ENCODE measurements around the gene KCNN1.

Gene KCNN1

DNA sequence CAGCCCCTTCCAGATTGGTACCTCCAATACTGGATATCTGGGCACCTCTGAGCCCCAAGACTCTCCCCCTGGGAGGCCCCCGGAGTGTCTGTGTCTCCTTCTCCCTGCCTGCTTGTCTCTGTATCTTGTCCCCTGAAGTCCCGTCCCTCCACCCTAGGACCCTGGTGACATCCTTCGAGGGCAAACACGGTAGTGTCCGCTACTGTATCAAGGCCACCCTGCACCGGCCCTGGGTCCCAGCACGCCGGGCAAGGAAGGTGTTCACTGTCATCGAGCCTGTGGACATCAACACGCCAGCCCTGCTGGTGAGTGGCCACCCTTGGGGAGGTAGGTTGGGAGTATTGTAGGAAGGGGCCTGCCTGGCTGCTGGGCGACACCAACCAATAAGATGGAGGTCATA is 41.9 kb downstream of the KCNN1 start:
- no peak for TF ChIP-seq CTCF (IDR thresholded peaks at IDR 0.05; ENCODE audit: low read depth, low read length)
- no peak overlapping the region for H3K4me3 ChIP-seq (ENCODE audit: low read depth, low read length)

DNA sequence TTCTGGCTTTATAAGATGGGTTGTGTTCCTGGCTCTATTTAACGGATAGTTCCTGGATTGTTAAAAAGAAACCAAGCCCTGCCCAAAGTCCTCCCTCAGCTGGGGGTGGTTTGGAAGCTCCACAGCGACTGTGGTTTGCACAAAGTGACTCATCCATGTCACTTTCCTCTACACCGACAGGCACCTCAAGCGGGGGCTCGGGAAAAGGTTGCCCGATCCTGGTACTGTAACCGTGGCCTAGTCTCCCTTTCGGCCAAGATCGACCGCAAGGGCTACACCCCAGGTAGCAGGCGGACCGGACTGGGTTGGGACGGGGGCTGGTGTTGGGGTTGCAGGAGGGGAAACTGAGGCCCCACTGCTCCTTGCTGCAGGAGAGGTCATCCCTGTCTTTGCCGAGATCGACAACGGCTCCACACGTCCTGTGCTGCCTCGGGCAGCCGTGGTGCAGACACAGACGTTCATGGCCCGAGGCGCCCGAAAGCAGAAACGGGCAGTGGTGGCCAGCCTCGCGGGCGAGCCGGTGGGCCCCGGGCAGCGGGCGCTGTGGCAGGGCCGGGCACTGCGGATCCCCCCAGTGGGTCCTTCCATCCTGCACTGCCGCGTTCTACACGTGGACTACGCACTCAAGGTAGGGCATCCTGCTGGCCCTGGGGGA is 42.6 kb downstream of the KCNN1 start:
- no peak for TF ChIP-seq CTCF (IDR thresholded peaks at IDR 0.05; ENCODE audit: low read depth, low read length)
- H3K4me3 ChIP-seq (ENCODE audit: low read depth, low read length): no peak overlapping the region

DNA sequence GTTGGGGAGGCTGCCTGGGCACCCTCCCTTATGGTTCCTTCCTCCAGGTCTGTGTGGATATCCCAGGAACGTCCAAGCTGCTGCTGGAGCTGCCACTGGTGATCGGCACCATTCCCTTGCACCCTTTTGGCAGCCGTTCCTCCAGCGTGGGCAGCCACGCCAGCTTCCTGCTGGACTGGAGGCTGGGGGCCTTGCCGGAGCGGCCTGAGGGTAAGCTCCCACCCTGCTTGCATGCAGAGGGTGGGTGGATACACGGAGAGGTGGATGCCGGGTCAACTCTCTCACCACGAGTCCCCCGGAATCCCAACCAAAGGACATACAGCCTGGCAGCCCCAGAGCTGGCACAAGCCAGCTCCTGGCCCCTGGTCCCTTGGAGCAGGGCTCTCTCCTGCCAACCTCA is 43.2 kb downstream of the KCNN1 start:
- no peak for TF ChIP-seq CTCF (IDR thresholded peaks at IDR 0.05; ENCODE audit: low read depth, low read length)
- H3K4me3 ChIP-seq (ENCODE audit: low read depth, low read length): no peak overlapping the region

DNA sequence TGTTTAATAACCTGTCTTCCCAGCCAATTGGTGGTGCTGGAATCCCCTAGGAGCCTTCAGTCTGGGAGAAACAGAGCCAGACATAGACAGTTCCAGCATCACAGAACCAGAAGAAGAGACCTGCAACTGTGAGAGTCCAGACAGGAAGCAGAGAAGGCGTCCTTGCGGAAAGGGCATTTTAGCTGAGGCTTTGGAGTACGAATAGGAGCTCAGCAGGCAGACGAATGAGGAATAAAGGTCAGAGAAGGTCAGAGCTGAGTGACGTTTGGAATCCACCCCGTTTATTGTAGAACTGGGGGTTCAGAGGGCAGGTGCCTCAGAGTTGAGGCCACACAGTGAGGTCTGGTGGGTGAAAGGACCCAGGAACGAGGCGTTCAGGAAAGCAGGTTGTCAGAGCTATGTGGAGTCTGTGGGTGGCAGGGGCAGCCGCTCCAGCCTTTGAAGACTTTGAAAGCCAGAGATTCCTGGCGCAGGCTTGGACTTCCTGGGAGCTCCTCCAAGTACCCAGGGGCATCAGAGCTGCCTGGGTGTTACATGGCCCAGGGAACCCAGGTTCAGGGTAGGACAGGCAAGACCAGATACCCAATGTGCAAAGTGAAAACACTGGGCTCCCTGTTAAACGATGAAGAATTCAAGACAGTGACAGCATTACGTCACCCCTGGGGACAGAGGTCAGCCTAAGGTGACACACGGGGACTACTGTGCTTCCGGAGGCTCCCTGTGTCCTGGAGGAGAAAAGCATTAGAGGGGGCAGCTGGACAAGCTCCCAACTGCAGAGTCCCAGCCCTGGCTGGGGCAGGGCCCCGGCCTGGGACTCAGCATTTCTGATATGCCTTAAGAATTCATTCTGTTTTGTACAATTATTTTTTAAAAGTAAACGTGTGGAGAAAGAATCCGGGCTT is 46.6 kb downstream of the KCNN1 start:
- H3K4me3 ChIP-seq (ENCODE audit: low read depth, low read length): no peak overlapping the region
- no peak for TF ChIP-seq CTCF (IDR thresholded peaks at IDR 0.05; ENCODE audit: low read depth, low read length)

DNA sequence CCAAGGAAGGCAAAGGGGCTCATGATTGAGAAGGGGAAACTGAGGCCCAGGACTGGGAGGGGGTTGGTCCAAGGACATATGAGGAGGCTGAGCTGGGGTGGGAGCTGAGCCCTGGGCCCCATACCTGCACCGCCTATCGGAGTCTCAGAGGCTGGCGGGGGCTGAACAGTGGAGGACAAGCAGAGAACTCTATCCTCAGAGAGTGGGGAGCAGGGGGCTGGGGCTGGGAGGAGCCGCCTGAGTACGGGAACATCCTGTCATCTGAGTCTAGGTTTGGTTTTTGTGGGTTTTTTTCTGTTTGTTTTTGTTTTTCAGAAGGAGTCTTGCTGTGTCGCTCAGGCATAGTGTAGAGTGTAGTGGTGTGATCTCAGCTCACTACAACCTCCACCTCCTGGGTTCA is 47.3 kb downstream of the KCNN1 start:
- H3K4me3 ChIP-seq (ENCODE audit: low read depth, low read length): no peak overlapping the region
- TF ChIP-seq CTCF (IDR thresholded peaks at IDR 0.05; ENCODE audit: low read depth, low read length): no peak

DNA sequence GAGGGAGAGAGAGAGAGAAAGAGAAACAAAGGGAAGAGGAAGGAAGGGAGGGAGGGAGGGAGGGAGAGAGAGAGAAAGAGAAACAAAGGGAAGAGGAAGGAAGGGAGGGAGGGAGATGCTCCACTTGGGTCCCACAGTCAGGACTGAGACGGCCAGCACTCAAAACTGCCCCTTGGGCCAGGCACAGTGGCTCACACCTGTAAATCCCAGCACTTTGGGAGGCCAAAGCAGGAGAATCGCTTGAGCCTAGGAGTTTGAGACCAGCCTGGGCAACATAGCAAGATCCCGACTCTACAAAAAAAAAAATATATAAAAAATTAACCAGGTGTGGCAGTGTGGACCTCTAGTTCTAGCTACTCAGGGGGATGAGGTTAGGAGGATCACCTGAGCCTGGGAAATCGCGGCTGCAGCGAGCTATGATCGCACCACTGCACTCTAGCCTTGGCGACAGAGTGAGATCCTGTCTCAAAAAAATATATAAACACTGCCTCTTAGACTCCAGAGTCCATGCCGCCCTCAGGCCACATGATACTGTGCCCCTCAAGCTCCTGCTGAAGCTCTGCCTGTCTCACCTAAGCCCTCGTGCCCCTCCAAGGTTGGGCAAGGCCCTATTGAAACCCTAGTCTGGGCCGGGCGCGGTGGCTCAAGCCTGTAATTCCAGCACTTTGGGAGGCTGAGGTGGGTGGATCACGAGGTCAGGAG is 49.5 kb downstream of the KCNN1 start:
- no peak for TF ChIP-seq CTCF (IDR thresholded peaks at IDR 0.05; ENCODE audit: low read depth, low read length)
- H3K4me3 ChIP-seq (ENCODE audit: low read depth, low read length): no peak overlapping the region

All from WI38 (cell line).